ENCODE data around the gene SEMA6D.

The SEMA6D gene

DNA sequence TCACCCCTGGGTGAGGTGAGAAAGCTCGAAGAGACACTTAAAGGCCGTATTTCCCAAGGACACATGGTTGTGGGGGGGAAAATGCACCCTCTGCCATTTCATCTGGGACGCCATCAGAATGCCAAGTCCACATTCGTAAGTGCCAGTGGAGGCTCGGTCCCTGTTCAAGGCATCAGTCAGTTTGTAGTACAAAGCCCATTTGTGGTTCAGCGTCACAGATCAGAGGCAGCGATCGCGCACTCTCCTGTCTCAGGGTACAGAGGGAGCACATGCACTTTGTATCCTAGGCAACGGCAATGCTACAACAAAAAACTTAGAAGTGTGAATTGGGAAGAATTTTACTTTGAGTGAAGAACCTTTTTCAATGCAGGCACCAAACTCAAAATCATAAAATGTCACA, 27.2 kb downstream of the SEMA6D start:
- DNase-seq = no peak

DNA sequence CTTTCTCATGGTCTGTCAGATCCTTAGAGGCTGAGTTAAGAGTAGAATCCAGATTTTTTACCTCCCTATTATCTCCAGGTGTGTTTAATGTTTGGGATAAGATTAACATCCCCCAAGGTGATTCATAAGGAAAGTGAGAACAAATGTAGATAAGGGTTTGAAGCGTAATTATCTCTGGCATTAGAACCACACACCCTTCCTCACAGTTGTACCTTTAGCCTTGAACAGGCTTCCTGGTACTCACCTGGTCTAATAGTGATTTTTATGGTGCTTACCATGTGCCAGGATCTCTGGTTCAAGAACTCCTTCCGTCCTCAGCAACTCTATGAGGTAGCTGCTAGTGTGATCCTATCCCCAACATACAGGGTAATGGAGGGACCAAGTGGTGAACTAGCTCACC, 27.7 kb downstream of the SEMA6D start:
- DNase-seq = no peak

- no peak for DNase-seq
Observed at GRCh38 chr15:47746516-47746915, 29.2 kb downstream of the SEMA6D start.

DNA sequence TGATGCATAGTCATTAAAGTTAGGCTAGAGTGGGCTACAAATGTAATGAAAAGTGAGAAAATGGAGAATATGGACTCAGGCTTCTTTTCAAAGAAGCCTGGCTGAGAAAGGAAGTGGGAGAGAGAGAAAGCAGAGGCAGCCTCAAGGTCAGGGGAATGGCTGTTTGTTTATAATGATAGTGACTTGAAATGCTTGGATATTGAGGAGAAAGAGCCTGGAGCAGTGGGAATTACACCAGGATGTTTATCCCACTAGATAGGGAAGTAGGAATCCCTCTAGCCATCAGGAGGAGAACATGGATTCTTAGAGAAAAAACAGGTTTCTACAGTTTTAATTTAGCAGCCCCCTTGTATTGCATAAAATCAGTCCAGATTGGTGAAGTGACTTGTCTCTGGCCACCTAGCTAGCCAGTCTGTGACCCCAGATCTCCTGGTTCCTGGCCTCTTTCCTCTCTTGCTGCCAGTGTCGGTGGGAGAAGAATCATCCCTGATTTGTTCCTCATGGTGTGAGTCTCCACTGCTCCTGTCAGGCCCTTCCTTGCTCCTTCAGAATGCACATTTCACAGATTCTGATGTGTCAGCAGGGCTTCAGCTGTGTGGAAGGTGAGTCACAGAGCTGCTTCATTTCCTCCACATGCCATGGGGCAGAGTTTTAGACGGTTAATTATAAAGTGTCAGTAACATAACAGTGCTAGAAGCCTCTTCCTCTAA, 32.9 kb downstream of the SEMA6D start:
- no peak for DNase-seq

- DNase-seq = no peak
Observed at GRCh38 chr15:47750740-47751262, 33.5 kb downstream of the SEMA6D start.

- DNase-seq = no peak
Observed at GRCh38 chr15:47753591-47753990, 36.3 kb downstream of the SEMA6D start.

DNA sequence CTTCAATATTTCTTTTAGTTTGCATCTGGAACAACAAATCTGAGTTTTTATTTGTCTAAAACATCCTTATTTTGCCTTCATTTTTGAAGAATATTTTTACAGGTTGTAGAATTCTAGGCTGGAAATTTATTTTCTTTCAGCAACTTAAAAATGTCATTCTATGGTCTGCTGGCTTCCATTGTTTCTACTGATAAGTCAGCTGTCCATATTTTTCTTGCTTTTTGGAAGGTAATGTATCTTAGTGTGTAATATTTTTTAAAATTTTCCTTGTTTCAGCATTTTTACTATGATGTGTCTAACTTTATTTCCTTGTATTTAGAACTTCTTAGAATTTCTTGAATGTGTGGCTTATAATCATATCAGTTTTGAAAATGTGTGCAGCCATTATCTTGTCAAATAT, 37.0 kb downstream of the SEMA6D start:
- no peak for DNase-seq

DNA sequence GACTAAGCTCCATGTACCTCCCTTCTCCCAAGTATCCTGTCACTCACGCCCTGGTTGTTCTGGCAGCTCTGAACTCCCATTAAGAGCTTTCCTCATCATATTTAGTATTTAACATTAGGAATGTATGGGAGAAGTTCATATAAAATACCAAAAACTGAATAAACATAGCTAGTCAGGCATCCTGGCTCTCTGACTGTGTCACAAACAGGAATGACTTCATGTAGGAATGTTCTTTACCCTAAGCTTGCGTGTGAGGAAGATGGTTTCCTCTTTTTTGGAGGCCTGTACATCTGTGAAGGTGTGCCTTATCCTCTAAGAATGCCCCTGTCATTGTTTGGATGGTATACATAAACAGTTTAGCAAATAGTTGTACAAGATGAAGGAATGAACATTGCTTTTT, 38.6 kb downstream of the SEMA6D start:
- no peak for DNase-seq

GRCh38 chr15:47756872-47757271, 39.6 kb downstream of the SEMA6D start:
- no peak for DNase-seq

DNA sequence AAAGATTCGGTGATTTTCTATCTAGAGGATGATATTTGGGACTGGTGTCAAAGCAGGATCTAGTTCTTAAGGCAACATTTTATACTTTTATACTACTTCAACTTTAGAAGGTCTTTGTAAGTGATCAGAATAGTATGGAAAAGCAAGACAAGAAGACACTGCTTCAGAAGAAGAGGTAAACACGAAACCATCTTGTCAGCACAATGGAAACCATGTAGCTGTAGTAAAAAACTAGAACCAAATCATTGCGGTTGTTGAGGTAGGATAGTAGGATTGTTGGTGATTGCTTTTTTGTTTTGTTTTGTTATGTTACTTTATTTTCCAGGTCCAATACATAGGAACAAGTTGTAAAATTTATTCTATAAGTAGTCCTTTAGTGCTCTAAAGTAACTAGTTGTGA, 40.0 kb downstream of the SEMA6D start:
- no peak for DNase-seq

GRCh38 chr15:47762621-47763020, 45.3 kb downstream of the SEMA6D start:
- no peak for DNase-seq

- no peak for DNase-seq
Observed at GRCh38 chr15:47764666-47765065, 47.4 kb downstream of the SEMA6D start.

GRCh38 chr15:47766406-47766805, 49.1 kb downstream of the SEMA6D start:
- no peak for DNase-seq

DNA sequence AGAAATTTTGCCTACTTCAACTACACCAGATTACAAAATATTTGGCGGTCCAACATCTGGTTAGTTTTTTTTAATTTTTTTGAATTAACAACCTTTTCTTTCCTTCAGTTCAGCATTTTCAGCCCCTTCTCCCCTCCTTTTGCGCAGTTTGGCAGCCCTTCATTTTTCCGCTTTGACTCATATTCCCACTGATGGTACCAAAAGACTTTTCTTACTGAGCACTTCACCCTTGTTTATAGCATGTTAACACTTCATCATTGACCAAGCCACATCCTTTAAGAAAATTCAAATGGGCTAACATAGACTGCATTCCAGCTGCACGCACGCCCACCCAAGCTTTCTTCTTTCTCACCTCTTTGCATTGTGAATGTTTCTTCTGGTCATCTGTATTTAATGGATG, 49.7 kb downstream of the SEMA6D start:
- DNase-seq = no peak

- DNase-seq = no peak
Observed at GRCh38 chr15:47768735-47769134, 51.4 kb downstream of the SEMA6D start.

GRCh38 chr15:47769166-47769565, 51.9 kb downstream of the SEMA6D start:
- no peak for DNase-seq

GRCh38 chr15:47773143-47773542, 55.8 kb downstream of the SEMA6D start:
- DNase-seq = no peak

- DNase-seq = no peak
Observed at GRCh38 chr15:47778263-47778770, 61.0 kb downstream of the SEMA6D start.

GRCh38 chr15:47780971-47781370, 63.7 kb downstream of the SEMA6D start:
- DNase-seq = no peak

- no peak for DNase-seq
Observed at GRCh38 chr15:47781527-47781926, 64.2 kb downstream of the SEMA6D start.

- no peak for DNase-seq
Observed at GRCh38 chr15:47784820-47785219, 67.5 kb downstream of the SEMA6D start.

DNA sequence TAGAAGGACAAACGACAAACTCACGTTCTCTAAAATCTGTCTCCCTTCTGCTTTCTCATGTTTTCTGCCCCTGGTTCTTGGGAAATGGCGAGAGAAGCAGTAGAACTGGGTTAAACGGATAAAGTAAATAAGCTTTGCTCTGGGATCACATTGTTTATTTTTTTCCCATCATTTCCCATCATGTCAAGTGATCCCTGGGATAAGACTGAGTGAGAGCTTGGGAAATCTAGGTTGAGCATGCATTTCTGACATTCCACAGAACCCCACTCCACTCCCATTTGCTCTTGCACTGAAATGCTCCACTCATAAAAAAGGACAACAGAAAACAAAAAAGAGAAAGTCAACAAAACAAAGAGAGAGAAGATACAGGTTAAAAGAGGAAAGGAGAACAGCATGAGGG, 69.1 kb downstream of the SEMA6D start:
- no peak for DNase-seq

DNA sequence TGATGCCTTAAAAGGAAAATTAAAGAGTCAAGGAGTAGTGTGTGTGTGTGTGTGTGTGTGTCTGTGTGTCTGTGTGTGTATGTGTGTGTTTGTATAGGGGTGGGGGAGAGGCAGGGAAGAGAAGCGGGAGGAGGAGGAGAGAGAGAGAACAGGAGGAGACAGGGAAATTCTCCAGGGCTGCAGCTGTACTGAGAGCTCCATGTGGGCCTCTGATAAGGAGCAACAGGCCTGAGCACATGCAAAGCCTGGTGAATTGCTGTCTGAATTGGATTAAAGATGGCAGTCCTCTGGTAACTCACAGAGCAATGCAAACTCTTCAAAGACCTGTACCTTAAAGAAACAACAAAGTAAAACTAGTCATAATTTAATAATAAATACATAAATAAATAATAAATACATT, 70.6 kb downstream of the SEMA6D start:
- DNase-seq = no peak

GRCh38 chr15:47788685-47789084, 71.4 kb downstream of the SEMA6D start:
- DNase-seq = no peak

DNA sequence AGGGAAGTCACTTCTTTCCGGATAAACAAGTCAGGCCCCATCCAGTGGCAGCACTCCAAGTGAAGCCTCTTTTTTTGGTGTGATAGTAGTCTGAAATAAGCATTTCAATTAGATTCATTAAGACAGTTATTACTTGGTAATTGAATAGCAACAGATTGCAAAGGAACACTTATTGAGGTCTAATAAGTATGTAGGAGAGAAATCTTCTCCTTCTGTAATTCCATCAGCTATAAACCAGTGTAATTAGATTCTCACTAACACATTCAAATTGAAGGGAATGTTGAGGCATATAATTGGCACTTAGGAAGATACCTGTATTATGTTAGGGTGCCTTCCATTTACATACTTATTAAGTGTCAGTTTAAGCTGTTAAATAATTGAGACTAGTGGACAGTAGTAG, 73.9 kb downstream of the SEMA6D start:
- DNase-seq = no peak

Measured in NCI-H2081 treated with DMSO at 0.1 percent for 48 hours (cell line).